Activated T-helper 1 cell treated with Interleukin-2 at 50 U/mL for 16 hours (primary cell): ENCODE measurements around the gene SLC43A2.
"Not testable (repeated sequence)": the region's sequence is repeated elsewhere in the genome, so short reads cannot be mapped to it uniquely, and the experiment has no call there.

ENCODE experiments used
- DNase-seq: peaks from one replicate; pipeline ENCODE4 v3.0.0-alpha.2; 2020; ENCODE audit warnings: low read depth

The SLC43A2 gene

GRCh38 chr17:1535737-1536136 lies 92.9 kb downstream of the SLC43A2 start:
- no peak for DNase-seq

GRCh38 chr17:1533661-1534325 lies 94.8 kb downstream of the SLC43A2 start:
- DNase-seq: no peak

GRCh38 chr17:1532836-1533602 lies 95.6 kb downstream of the SLC43A2 start:
- DNase-seq: peak; percentile 7

GRCh38 chr17:1529863-1530262 lies 98.8 kb downstream of the SLC43A2 start:
- DNase-seq: no peak

- DNase-seq: not testable (repeated sequence)
Observed at GRCh38 chr17:1526876-1527275, 101.8 kb downstream of the SLC43A2 start.

GRCh38 chr17:1522626-1523025 lies 106.0 kb downstream of the SLC43A2 start:
- no peak for DNase-seq

- DNase-seq: no peak
Observed at GRCh38 chr17:1521086-1521640, 107.5 kb downstream of the SLC43A2 start.

GRCh38 chr17:1519678-1520077 lies 109.0 kb downstream of the SLC43A2 start:
- no peak for DNase-seq
